ENCODE results near the gene MPPED2. TPM values are rescaled to one million over a fixed set of nuclear protein-coding genes. Genes with fewer than 3 reads are reported as not detected.

The MPPED2 gene
- total RNA-seq, 4 donors from 2014 or later: 2.2 to 4.6 (median 3.3) TPM

DNA sequence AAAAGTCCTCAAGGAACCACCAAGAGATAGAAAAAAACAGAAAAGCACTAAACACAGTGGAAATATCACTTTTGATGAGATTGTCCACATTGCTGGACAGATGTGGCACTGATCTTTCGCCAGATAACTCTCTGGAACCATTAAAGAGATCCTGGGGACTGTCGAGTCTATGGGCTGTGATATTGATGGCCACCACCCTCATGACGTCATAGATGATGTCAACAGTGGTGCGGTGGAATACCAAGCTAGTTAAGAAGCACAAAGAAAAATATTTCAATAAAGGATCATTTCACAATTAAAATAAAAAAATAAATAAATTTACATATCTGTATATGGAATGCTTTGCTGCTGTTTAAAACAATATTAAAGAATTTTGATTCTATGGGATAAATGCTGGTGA lies 217.8 kb downstream of the MPPED2 start:
- no peaks in the 10 kb centered on the region for H3K36me3 ChIP-seq
- peaks cover 0 to 15% (median 13%) of the 10 kb centered on the region in 4 donors for H3K4me1 ChIP-seq
- WGBS: 89% methylated on average over 4 of the region's 4 CpGs
- no peaks in the 10 kb centered on the region for H3K27me3 ChIP-seq
- no peak for DNase-seq (ENCODE audit: extremely low spot score)
- H3K4me3 ChIP-seq: no peak overlapping the region
- no peaks in the 10 kb centered on the region for H3K9me3 ChIP-seq
- intact Hi-C loops (cut with DNase I): no loop called here
- no peak for TF ChIP-seq POLR2A (IDR thresholded peaks at IDR 0.05; ENCODE audit: low read depth)
- TF ChIP-seq, protein P1, sequence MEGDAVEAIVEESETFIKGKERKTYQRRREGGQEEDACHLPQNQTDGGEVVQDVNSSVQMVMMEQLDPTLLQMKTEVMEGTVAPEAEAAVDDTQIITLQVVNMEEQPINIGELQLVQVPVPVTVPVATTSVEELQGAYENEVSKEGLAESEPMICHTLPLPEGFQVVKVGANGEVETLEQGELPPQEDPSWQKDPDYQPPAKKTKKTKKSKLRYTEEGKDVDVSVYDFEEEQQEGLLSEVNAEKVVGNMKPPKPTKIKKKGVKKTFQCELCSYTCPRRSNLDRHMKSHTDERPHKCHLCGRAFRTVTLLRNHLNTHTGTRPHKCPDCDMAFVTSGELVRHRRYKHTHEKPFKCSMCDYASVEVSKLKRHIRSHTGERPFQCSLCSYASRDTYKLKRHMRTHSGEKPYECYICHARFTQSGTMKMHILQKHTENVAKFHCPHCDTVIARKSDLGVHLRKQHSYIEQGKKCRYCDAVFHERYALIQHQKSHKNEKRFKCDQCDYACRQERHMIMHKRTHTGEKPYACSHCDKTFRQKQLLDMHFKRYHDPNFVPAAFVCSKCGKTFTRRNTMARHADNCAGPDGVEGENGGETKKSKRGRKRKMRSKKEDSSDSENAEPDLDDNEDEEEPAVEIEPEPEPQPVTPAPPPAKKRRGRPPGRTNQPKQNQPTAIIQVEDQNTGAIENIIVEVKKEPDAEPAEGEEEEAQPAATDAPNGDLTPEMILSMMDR (IDR thresholded peaks at IDR 0.05): no peak
- no peak for TF ChIP-seq EP300 (IDR thresholded peaks at IDR 0.05)
- no peak for TF ChIP-seq POLR2AphosphoS5 (IDR thresholded peaks at IDR 0.05)
- H3K27ac ChIP-seq (replicated peaks in 1 of 4): no peak overlapping the region

- no peaks in the 10 kb centered on the region for H3K9me3 ChIP-seq
- no peak for DNase-seq (ENCODE audit: extremely low spot score)
- intact Hi-C loops (cut with DNase I): no loop called here
- no peaks in the 10 kb centered on the region for H3K27me3 ChIP-seq
- no peaks in the 10 kb centered on the region for H3K36me3 ChIP-seq
- H3K4me3 ChIP-seq: no peak overlapping the region
- no peak overlapping the region for H3K27ac ChIP-seq (replicated peaks in 1 of 4)
- WGBS: 93% methylated on average over 3 of the region's 3 CpGs
- no peak for TF ChIP-seq POLR2A (IDR thresholded peaks at IDR 0.05; ENCODE audit: low read depth)
- no peak for TF ChIP-seq POLR2AphosphoS5 (IDR thresholded peaks at IDR 0.05)
- TF ChIP-seq, protein P1 (IDR thresholded peaks at IDR 0.05): no peak
- no peak for TF ChIP-seq EP300 (IDR thresholded peaks at IDR 0.05)
- peaks cover 0 to 17% (median 14%) of the 10 kb centered on the region in 4 donors for H3K4me1 ChIP-seq
Observed at GRCh38 chr11:30365793-30366517, 220.2 kb downstream of the MPPED2 start.

GRCh38 chr11:30364837-30365482 lies 221.2 kb downstream of the MPPED2 start:
- intact Hi-C loops (cut with DNase I): no loop called here
- DNase-seq (ENCODE audit: extremely low spot score): no peak
- TF ChIP-seq POLR2AphosphoS5 (IDR thresholded peaks at IDR 0.05) (no peak), POLR2A (IDR thresholded peaks at IDR 0.05; ENCODE audit: low read depth) (no peak), EP300 (IDR thresholded peaks at IDR 0.05) (no peak)
- TF ChIP-seq, protein P1 (IDR thresholded peaks at IDR 0.05): no peak
- Histone ChIP-seq H3K9me3 (no peaks in the 10 kb centered on the region), H3K27ac (replicated peaks in 1 of 4) (no peak overlapping the region), H3K36me3 (no peaks in the 10 kb centered on the region), H3K4me1 (peaks cover 0 to 26% (median 18%) of the 10 kb centered on the region in 4 donors), H3K4me3 (no peak overlapping the region), H3K27me3 (no peaks in the 10 kb centered on the region)
- 90% methylated on average over 9 of the region's 9 CpGs for WGBS

DNA sequence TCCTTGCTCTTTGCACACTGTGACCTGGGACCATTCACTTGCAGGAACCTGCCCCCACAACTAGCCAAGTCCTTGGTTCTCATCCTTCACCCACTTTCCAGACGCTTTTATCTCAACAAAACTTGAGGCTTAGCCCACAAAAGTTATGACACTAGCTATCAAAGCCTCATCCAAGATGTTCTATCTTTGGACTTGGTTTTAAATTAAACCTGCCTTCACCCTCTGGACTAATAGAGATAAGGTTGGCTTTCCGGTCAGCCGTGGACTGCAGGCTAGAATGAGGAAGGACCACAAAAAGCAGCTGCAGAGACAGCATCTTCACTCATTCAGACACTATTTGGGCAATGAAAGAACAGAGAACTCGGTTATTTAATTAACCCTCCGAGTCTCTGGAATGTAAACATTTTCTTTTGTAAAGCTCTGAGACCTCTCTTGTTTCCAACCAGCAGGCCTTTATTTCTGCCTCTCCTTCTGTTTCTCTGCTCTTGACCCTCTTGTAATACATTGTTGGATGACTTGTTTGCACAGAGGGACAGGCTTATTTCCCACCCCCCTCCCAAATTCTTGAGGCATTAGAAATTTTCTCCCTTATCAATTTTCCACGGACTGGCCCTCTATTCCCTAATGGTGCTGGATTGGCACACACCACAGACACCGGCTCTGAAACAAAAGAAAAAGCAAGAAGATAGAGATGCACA lies 221.9 kb downstream of the MPPED2 start:
- no peak overlapping the region for H3K27ac ChIP-seq (replicated peaks in 1 of 4)
- WGBS: 39% methylated on average over 7 of the region's 7 CpGs
- no peak overlapping the region for H3K4me3 ChIP-seq
- peaks cover 0 to 28% (median 20%) of the 10 kb centered on the region in 4 donors for H3K4me1 ChIP-seq
- intact Hi-C loops (cut with DNase I): no loop called here
- no peak for DNase-seq (ENCODE audit: extremely low spot score)
- TF ChIP-seq POLR2A (IDR thresholded peaks at IDR 0.05; ENCODE audit: low read depth) (no peak), EP300 (IDR thresholded peaks at IDR 0.05) (no peak), POLR2AphosphoS5 (IDR thresholded peaks at IDR 0.05) (no peak)
- TF ChIP-seq, protein P1 (IDR thresholded peaks at IDR 0.05): no peak
- H3K36me3 ChIP-seq: no peaks in the 10 kb centered on the region
- H3K9me3 ChIP-seq: no peaks in the 10 kb centered on the region
- H3K27me3 ChIP-seq: no peaks in the 10 kb centered on the region

Data from esophagus muscularis mucosa (tissue), 4 donors.